ENCODE data around the gene PIGU.

Gene PIGU

GRCh38 chr20:34547844-34548613 lies 128.9 kb downstream of the PIGU start:
- DNase-seq = no peak
- in situ Hi-C loops (cut with HindIII; ENCODE audit: low pct_ligation_motif_present, low pct_unique_long_range_greater_than_20kb, low sequenced_read_pairs) = no loop called here

DNA sequence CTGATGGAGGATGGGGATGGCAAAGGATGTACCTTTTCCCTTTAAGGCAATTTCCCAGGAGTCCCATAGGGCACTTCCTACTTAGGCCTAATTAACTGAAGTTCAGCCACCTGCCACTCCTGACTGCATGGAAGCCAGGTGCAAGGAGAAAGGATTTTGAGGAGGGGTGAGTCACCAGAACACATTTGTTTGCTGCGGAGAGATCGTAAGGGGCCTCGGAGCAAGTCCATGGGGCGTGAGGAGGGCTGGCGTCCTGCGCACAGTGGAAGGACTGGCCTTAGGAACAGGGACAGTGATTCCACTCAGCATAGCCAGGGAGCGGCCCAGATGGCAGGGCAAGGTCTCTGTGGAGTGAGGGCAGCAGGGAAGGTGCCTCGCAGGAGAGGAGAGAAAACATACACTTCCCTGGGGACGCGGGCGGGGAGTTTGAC lies 130.1 kb downstream of the PIGU start:
- in situ Hi-C loops (cut with HindIII; ENCODE audit: low pct_ligation_motif_present, low pct_unique_long_range_greater_than_20kb, low sequenced_read_pairs) = no loop called here
- no peak for DNase-seq

DNA sequence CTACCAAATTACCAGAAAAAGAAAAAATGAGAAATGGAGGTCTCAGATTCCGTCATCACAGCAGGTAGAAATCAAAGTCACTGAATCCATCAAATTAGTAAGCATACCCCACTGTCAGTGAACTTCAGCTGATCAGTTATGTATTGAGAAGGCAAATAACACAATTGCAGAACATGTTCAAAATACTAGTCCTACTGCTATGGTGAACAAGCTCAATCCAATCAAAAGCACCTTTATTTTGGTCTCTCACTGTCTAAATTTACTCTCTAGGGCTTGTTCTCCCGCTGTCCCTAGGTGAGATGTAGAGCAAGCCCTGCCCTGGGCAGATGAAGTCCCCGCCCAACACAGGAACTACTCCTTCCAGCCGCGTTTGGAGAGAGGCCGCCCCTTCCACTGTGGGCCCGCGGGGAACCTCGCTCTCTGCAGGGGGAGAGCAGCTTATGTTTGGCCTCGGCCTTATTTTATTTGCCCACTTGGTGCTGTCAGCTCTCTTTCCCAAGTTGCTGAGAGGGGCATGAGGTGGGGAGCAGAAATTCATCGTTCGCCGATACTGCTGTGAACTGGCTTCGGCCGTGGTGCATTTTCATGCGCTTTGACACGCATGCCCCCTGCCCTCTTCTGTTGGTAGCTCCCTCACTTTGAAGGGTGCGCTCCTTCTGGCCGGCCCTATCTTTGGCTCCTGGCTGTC lies 132.6 kb downstream of the PIGU start:
- in situ Hi-C loops (cut with HindIII; ENCODE audit: low pct_ligation_motif_present, low pct_unique_long_range_greater_than_20kb, low sequenced_read_pairs) = no loop called here
- no peak for DNase-seq

DNA sequence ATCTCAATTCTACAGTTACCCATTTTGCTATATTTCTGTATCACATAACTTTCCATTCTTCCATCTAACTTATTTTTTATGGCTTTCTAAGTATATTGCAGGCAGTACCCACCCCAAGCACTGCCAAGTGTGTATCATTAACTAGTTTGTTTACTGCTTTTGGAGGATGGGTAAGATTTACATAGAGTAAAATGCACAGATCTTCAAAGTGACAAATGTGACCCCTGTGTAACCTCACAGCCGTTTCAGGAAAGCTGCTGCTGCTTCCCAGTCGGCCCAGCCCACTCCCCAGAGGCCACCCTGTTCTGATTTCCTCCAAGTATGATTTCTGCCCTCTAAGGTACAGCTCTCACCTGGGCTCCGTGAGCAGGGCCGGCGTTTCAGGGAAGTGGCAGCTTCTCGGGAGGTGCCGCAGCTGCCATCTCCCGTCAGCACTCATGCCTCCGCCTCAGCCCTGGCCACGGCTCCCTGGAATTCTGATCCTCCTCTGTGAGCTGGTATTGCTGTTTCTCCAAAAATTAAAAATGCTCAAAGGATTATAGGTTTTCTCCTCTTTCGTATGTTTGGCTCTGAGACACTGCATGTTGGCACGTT lies 133.3 kb downstream of the PIGU start:
- DNase-seq = no peak
- in situ Hi-C loops (cut with HindIII; ENCODE audit: low pct_ligation_motif_present, low pct_unique_long_range_greater_than_20kb, low sequenced_read_pairs) = no loop called here

DNA sequence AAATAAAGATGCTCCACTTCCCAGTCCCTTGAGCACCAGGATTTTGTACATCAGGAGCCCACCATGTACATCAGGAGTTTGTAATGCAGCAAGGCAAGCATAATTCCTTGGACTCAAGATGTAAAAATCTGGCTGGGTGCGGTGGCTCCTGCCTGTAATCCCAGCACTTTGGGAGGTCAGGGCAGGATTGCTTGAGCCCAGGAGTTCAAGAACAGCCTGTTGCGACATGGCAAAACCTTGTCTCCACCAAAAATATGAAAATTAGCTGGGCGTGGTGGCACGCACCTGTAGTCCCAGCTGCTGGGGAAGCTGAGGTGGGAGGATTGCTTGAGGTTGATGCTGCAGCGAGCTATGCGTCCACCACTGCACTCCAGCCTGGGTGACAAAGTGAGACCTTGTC lies 134.5 kb downstream of the PIGU start:
- DNase-seq = no peak
- in situ Hi-C loops (cut with HindIII; ENCODE audit: low pct_ligation_motif_present, low pct_unique_long_range_greater_than_20kb, low sequenced_read_pairs) = no loop called here

GRCh38 chr20:34541917-34542316 lies 135.0 kb downstream of the PIGU start:
- in situ Hi-C loops (cut with HindIII; ENCODE audit: low pct_ligation_motif_present, low pct_unique_long_range_greater_than_20kb, low sequenced_read_pairs) = no loop called here
- no peak for DNase-seq

GRCh38 chr20:34541264-34541901 lies 135.5 kb downstream of the PIGU start:
- DNase-seq = no peak
- in situ Hi-C loops (cut with HindIII; ENCODE audit: low pct_ligation_motif_present, low pct_unique_long_range_greater_than_20kb, low sequenced_read_pairs) = no loop called here

DNA sequence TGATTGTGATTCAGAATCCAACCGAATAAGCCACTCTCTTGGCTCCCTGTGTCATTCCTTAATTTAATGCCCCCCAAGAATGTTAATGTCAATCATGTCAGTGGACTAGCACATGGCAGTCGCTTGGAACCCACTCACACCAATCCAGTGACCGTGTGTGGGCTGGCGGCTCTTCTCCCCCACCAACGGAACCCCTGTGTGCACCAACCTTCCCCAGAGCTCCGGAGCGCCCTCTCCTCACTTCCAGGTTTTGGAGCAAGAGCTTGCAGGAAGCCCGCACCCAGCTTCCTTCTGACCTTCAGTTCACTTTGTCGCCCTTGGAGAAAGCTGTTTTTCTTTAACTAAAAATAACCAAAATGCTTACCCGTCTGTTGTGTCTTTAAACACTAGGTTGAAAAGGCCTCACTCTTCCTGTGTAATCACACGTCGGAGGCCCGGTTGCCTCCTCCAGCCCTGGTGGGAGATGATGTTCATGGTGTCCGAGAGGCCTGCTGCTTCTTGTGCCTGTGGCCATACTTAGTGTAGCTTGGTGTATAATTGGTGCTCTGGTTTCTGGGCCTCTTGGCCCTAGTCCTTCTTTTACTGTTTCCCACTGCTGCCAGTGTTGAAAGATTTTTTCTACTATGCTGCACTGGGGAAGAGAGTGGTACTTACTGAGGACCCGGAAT lies 136.2 kb downstream of the PIGU start:
- DNase-seq = no peak
- in situ Hi-C loops (cut with HindIII; ENCODE audit: low pct_ligation_motif_present, low pct_unique_long_range_greater_than_20kb, low sequenced_read_pairs) = no loop called here

GRCh38 chr20:34539756-34540155 lies 137.1 kb downstream of the PIGU start:
- DNase-seq = no peak
- in situ Hi-C loops (cut with HindIII; ENCODE audit: low pct_ligation_motif_present, low pct_unique_long_range_greater_than_20kb, low sequenced_read_pairs) = no loop called here

DNA sequence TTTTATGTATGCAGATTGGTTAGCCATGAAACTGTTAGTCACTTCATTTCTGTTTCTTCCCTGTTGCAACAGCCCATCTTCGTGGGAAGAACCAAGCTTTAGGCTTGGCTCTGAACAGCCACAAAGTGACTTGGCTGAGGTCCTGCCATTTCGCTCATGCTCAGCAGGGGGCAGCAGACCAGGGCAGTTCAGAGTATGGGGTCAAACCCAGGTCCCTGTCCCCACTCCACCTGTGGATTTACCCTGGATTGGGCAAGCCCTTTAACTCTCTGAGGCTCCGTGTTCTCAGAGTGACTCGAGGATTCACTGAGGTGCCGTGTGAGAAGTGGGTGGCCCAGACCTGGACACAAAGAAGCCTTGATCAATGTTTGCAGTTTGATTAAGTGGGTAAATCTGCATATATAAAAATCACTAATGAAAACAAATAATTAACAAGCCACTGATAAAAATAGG lies 138.2 kb downstream of the PIGU start:
- in situ Hi-C loops (cut with HindIII; ENCODE audit: low pct_ligation_motif_present, low pct_unique_long_range_greater_than_20kb, low sequenced_read_pairs) = no loop called here
- peak; percentile 22 for DNase-seq

DNA sequence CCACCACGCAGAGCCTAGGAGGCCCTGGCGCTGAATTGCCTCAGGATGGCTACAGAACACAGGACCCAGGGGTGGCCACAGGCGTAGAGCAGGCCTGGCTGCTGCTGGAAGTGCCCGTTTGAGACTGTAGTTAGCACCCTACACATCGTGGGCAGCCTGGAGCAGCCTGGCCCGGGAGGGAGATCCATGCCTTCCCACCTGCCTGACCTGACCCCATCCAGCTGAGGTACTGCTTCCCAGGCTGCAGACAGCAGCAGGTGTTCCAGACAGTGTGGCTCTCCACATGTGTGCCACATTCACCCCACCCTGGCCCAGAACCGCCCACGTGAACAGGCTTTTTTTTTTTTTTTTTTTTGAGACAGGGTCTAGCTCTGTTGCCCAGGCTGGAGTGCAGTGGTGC lies 139.2 kb downstream of the PIGU start:
- in situ Hi-C loops (cut with HindIII; ENCODE audit: low pct_ligation_motif_present, low pct_unique_long_range_greater_than_20kb, low sequenced_read_pairs) = no loop called here
- no peak for DNase-seq

DNA sequence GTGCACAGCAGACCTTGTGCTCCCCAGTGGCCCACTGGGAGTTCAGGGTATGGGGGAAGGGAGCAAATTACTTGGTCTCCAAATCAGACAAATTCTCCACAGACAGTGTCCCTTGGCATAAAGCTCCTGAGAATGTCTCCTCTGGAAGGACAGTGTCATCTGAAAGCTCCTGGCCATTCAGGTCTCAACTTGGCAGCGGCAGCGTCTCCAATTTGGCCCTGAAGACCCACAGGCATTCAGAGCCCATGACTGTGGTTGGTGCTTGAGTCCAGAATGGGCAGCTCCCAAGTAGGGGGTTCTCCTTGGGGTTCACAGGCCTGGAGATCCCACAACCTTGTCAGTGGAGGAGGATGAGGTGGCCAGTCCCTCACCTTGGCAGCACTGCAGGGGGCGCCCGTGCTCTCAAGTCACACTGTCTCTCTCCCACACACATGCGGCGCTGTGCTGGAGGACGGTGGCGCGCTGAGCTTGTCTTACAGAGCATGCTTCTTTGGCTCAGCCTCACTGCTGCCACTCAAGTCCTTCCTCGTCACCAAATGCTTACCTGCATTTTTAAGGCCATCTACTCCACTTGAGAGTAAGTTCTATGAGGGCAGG lies 140.0 kb downstream of the PIGU start:
- in situ Hi-C loops (cut with HindIII; ENCODE audit: low pct_ligation_motif_present, low pct_unique_long_range_greater_than_20kb, low sequenced_read_pairs) = no loop called here
- DNase-seq = no peak

DNA sequence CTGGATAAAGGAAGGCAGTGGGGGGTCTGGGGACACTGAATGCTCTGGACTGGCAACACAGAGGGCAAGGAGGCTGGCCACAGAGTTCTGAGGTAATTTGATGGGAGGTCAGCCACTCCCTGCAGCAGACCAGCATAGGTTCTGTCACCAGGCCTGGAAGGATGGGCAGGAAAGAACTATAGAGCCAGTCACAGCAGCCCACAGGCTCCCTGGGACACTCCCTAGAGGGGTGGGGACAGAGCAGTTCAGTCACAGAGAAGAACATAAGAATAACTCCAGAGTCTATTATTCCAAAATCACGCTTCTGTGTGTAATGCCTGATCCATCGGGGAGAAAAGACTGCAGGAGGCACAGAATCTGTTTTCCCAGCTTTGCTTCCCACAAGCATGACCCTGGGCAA lies 141.0 kb downstream of the PIGU start:
- no peak for DNase-seq
- in situ Hi-C loops (cut with HindIII; ENCODE audit: low pct_ligation_motif_present, low pct_unique_long_range_greater_than_20kb, low sequenced_read_pairs) = no loop called here

GRCh38 chr20:34535301-34535840 lies 141.5 kb downstream of the PIGU start:
- in situ Hi-C loops (cut with HindIII; ENCODE audit: low pct_ligation_motif_present, low pct_unique_long_range_greater_than_20kb, low sequenced_read_pairs) = no loop called here
- no peak for DNase-seq

DNA sequence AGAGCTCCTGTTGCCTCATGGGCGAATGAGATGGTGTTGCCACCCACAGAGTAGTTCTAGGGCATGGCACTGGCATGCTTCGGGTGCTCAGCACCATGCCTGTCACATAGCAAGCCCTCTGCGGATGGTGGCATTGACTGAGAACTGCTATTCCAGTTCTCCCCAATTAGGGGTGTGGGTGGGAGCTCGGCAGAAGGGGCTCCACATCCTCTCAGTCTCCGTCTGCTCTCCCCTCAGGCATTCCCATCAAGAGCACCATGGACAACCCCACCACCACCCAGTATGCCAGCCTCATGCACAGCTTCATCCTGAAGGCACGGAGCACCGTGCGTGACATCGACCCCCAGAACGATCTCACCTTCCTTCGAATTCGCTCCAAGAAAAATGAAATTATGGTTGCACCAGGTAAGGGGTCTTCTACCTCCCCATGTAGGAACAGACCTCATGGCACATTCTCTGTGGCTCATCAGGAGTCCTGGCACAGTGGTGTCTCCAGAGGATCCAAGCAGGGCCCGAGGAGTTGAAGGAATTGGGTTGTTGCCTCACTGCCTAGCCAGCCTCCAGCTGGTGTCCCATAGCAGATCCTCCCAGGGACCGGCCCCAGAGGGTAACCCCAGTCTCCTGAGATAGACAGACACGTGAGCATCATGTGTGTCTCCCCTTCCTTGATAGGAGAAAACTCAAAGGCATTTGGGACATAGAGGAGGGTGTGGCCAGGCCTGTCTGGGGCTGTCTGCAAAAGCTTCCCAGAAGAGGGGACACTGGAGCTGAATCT lies 142.3 kb downstream of the PIGU start:
- in situ Hi-C loops (cut with HindIII; ENCODE audit: low pct_ligation_motif_present, low pct_unique_long_range_greater_than_20kb, low sequenced_read_pairs) = no loop called here
- DNase-seq = no peak

GRCh38 chr20:34532756-34533155 lies 144.1 kb downstream of the PIGU start:
- in situ Hi-C loops (cut with HindIII; ENCODE audit: low pct_ligation_motif_present, low pct_unique_long_range_greater_than_20kb, low sequenced_read_pairs) = no loop called here
- no peak for DNase-seq

GRCh38 chr20:34532320-34532719 lies 144.6 kb downstream of the PIGU start:
- no peak for DNase-seq
- in situ Hi-C loops (cut with HindIII; ENCODE audit: low pct_ligation_motif_present, low pct_unique_long_range_greater_than_20kb, low sequenced_read_pairs) = no loop called here

Measured in ACHN (cell line).